Activated CD8-positive, alpha-beta T cell treated with anti-CD3 and anti-CD28 coated beads for 36 hours (primary cell): Measurements from ENCODE around the gene VSIR. TPM values are rescaled to one million over a fixed set of nuclear protein-coding genes. Genes with fewer than 3 reads are reported as not detected.

Experiments
- ATAC-seq: fragments of 200-7000 bp; cut with Tn5 transposase; one replicate; pipeline ENCODE4 v1.10.0; 2021; ENCODE audit warnings: mild to moderate bottlenecking, moderate library complexity
- CTCF ChIA-PET: fragments of 350-600 bp; sonication (Branson Sonifier 250); formaldehyde crosslinking; loops from one replicate; lab custom pipeline; 2021; ENCODE audit warnings: antibody characterized with exemption; lab: Charles Lee
- POLR2A ChIA-PET: fragments of 350-600 bp; sonication (Branson Sonifier 250); formaldehyde crosslinking; loops from one replicate; lab custom pipeline; 2021; ENCODE audit warnings: antibody characterized with exemption; lab: Charles Lee
- DNase-seq: peaks from one replicate; pipeline ENCODE4 v3.0.0-alpha.2; 2020
- H3K27ac Mint-ChIP-seq: one replicate; pipeline ENCODE4 v1.8.0; 2021; ENCODE audit warnings: mild to moderate bottlenecking, mixed read lengths
- H3K27me3 Mint-ChIP-seq: one replicate; pipeline ENCODE4 v1.8.0; 2021; ENCODE audit warnings: mixed read lengths
- H3K36me3 Mint-ChIP-seq: one replicate; pipeline ENCODE4 v1.8.0; 2021; ENCODE audit warnings: low read depth, mixed read lengths
- H3K4me1 Mint-ChIP-seq: one replicate; pipeline ENCODE4 v1.8.0; 2021; ENCODE audit warnings: low read depth, mixed read lengths
- H3K4me3 Mint-ChIP-seq: one replicate; pipeline ENCODE4 v1.8.0; 2021; ENCODE audit warnings: mild to moderate bottlenecking, moderate library complexity, mixed read lengths
- H3K9me3 Mint-ChIP-seq: one replicate; pipeline ENCODE4 v1.8.0; 2021; ENCODE audit warnings: mixed read lengths
- intact Hi-C: fragments of 100-400 bp; cut with micrococcal nuclease; formaldehyde crosslinking; loops from one replicate; pipeline ENCODE4 v1.10.0; 2022
- total RNA-seq, 2 experiments: library from RNA; stranded (reverse); gene quantifications; one replicate each; pipeline ENCODE4 v1.2.3, GENCODE V29; 2021
- TF ChIP-seq, protein P1 (sequence below): fragments of 200-600 bp; IDR thresholded peaks from one replicate; pipeline ENCODE4 v1.8.0; 2022; ENCODE audit warnings: antibody characterized with exemption, mild to moderate bottlenecking

Gene VSIR
- total RNA-seq, 2 experiments from 2014 or later: 59.6 to 61.0 TPM

DNA sequence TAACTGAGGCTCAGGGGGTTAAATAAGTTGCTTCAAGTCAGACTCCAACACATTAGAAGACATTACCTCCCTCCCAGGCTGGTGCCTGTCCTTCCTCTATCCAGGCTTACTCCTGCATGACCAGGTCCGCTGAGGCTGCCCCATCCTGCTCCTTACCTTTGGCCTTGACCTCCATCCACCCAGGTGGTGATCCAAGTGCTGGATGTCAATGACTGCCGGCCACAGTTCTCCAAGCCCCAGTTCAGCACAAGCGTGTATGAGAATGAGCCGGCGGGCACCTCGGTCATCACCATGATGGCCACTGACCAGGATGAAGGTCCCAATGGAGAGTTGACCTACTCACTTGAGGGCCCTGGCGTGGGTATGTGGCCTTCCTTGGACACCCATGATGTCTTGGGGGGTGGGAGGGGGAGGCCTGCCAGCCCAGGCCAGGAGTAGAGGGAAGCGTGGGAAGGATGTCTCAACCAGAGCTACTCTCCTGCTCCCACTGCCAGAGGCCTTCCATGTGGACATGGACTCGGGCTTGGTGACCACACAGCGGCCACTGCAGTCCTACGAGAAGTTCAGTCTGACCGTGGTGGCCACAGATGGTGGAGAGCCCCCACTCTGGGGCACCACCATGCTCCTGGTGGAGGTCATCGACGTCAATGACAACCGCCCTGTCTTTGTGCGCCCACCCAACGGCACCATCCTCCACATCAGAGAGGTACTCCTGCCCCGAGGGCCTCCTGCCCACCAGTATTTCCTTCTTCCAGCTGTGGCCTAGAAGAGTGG lies 29.6 kb upstream of the VSIR start:
- no peak for DNase-seq
- Mint-ChIP-seq H3K4me3 (no peak overlapping the region), H3K4me1 (peaks cover 6% of the 10 kb centered on the region), H3K9me3 (no peaks in the 10 kb centered on the region), H3K27ac (no peak overlapping the region), H3K27me3 (no peaks in the 10 kb centered on the region), H3K36me3 (no peaks in the 10 kb centered on the region)
- no peak for ATAC-seq
- intact Hi-C loops: no loop called here
- ChIA-PET CTCF (no interaction called here), POLR2A (no interaction called here)
- TF ChIP-seq, protein P1, sequence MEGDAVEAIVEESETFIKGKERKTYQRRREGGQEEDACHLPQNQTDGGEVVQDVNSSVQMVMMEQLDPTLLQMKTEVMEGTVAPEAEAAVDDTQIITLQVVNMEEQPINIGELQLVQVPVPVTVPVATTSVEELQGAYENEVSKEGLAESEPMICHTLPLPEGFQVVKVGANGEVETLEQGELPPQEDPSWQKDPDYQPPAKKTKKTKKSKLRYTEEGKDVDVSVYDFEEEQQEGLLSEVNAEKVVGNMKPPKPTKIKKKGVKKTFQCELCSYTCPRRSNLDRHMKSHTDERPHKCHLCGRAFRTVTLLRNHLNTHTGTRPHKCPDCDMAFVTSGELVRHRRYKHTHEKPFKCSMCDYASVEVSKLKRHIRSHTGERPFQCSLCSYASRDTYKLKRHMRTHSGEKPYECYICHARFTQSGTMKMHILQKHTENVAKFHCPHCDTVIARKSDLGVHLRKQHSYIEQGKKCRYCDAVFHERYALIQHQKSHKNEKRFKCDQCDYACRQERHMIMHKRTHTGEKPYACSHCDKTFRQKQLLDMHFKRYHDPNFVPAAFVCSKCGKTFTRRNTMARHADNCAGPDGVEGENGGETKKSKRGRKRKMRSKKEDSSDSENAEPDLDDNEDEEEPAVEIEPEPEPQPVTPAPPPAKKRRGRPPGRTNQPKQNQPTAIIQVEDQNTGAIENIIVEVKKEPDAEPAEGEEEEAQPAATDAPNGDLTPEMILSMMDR: no peak

DNA sequence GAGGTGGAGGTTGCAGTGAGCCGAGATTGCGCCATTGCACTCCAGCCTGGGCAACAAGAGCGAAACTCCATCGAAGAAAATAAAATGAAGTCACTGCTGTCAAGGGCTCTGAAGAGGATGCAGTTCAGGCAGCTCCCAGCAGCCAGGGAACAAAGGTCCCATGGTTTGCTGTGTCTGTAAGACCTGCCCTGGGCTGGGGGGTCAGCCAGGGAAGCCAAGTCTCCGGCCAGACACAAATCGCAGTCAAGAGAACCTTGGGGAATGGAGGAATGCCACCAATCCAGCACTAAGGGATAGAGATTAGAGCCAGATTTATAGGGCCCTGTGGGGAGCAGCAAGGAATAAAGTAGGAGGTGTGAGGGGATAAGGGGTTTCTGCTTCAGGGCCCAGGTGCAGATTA lies 28.9 kb upstream of the VSIR start:
- Mint-ChIP-seq H3K36me3 (no peaks in the 10 kb centered on the region), H3K27me3 (no peaks in the 10 kb centered on the region), H3K27ac (no peak overlapping the region), H3K4me3 (no peak overlapping the region), H3K4me1 (peaks cover 12% of the 10 kb centered on the region), H3K9me3 (no peaks in the 10 kb centered on the region)
- TF ChIP-seq, protein P1: no peak
- ATAC-seq (no peak), DNase-seq (no peak)
- ChIA-PET POLR2A (no interaction called here), CTCF (interaction anchor here (0.9 kb wide), 1 partner anchor 193 kb away, joined by 3 read pairs; no protein-coding TSS in a partner anchor)
- intact Hi-C loops: no loop called here

DNA sequence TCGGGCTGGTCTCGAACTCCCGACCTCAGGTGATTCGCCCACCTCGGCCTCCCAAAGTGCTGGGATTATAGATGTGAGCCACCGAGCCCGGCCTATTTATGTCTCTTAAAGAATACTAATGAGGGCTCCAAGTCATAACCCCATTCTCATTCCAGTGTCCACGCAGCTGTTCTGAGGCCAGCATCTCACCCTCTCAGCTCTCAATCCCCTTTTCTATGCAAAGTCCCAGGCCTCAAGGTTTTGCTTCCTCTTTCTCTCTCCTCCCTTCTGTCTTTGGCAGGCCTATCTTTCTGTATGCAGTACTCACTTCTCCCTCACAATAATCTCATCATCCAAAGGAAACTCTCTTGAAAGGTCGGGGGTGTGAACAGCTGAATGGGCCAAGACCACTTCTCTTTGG lies 28.0 kb upstream of the VSIR start:
- ATAC-seq: no peak
- peaks cover 21% of the 10 kb centered on the region for H3K4me1 Mint-ChIP-seq
- CTCF ChIA-PET: interaction anchor here (1.5 kb wide), 1 partner anchor 11 kb away, joined by 4 read pairs; no protein-coding TSS in a partner anchor
- POLR2A ChIA-PET: no interaction called here
- no peaks in the 10 kb centered on the region for H3K9me3 Mint-ChIP-seq
- H3K27ac Mint-ChIP-seq: no peak overlapping the region
- no peaks in the 10 kb centered on the region for H3K36me3 Mint-ChIP-seq
- intact Hi-C loops: no loop called here
- TF ChIP-seq, protein P1: no peak
- H3K4me3 Mint-ChIP-seq: no peak overlapping the region
- no peak for DNase-seq
- no peaks in the 10 kb centered on the region for H3K27me3 Mint-ChIP-seq

DNA sequence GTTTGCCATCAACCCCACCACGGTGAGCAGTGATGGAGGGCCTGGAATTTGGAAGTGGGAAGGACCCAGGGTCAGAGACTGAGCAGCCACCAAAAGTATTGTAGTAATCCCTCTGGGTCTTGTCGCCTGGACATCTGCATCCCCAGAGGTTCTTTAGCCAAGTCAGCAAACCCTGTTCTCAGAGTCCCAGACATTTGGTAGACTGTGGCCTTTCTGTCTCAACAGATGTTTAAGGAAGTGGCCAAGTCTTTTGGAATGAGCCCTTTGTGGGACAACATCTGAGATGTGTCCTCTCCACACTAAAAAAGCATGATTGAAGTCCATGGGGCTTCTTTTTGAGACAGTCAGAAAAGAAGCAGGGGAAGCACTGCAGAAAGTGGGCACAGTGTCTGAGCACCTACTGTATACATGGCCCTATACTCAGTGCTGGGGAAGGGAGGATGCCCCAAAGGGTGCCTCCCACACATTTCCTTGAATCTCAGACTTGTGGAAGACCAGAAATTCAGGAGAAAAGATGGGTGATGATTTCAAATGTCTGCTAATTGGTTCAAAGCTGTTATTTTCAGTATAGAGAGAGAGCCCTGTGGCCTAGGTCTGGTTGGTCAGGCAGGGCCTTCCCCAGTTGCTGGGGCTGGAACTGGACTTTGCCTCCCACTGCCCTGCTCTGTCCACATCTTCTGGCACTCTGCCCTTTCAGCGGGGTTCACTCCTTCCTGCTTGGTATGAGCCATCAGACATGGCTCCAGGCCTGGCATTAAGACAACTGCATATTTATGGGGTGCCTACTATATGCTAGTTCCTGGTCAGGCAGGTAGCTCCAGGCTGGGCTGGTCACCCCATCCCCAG lies 26.5 kb upstream of the VSIR start:
- ATAC-seq (no peak), DNase-seq (no peak)
- Mint-ChIP-seq H3K27ac (no peak overlapping the region), H3K4me1 (peaks cover 21% of the 10 kb centered on the region), H3K27me3 (no peaks in the 10 kb centered on the region), H3K9me3 (no peaks in the 10 kb centered on the region), H3K36me3 (no peaks in the 10 kb centered on the region), H3K4me3 (no peak overlapping the region)
- intact Hi-C loops: no loop called here
- TF ChIP-seq, protein P1: no peak
- CTCF ChIA-PET: interaction anchor here (1.5 kb wide), 1 partner anchor 12 kb away, joined by 4 read pairs; no protein-coding TSS in a partner anchor
- POLR2A ChIA-PET: interaction anchor here (0.6 kb wide), 1 partner anchor 23 kb away, joined by 3 read pairs; no protein-coding TSS in a partner anchor
